MM.1S (cell line): ENCODE data around the gene CHST3.

ENCODE experiments used
- CTCF ChIP-seq: fragments of 300-600 bp; sonication (generic); IDR thresholded peaks from 2 replicates; pipeline ENCODE4 v1.5.1; 2016; ENCODE audit warnings: antibody characterized with exemption, low read length, mixed read lengths
- EZH2 ChIP-seq: fragments of 300-600 bp; sonication (generic); optimal IDR thresholded peaks from 2 replicates; pipeline ENCODE3; 2017; ENCODE audit warnings: low read depth, mild to moderate bottlenecking, antibody characterized with exemption, low read length, mixed read lengths
- EZH2phosphoT487 ChIP-seq: fragments of 300-600 bp; sonication (generic); IDR thresholded peaks from 2 replicates; pipeline ENCODE4 v1.6.1; 2018; ENCODE audit warnings: antibody characterized with exemption, low read length

- TF ChIP-seq CTCF: no peak
- TF ChIP-seq EZH2phosphoT487: no peak
- TF ChIP-seq EZH2: no peak
Measured at GRCh38 chr10:72014197-72014596, 50.0 kb downstream of the CHST3 start.
